ENCODE measurements around the gene RNASEL. TPM values are rescaled to one million over a fixed set of nuclear protein-coding genes. Genes with fewer than 3 reads are reported as not detected.
"Not testable (repeated sequence)": the region's sequence is repeated elsewhere in the genome, so short reads cannot be mapped to it uniquely, and the experiment has no call there.

Gene RNASEL
- total and polyA plus RNA-seq, 4 donors: 3.7 to 14.8 (median 9.0) TPM

DNA sequence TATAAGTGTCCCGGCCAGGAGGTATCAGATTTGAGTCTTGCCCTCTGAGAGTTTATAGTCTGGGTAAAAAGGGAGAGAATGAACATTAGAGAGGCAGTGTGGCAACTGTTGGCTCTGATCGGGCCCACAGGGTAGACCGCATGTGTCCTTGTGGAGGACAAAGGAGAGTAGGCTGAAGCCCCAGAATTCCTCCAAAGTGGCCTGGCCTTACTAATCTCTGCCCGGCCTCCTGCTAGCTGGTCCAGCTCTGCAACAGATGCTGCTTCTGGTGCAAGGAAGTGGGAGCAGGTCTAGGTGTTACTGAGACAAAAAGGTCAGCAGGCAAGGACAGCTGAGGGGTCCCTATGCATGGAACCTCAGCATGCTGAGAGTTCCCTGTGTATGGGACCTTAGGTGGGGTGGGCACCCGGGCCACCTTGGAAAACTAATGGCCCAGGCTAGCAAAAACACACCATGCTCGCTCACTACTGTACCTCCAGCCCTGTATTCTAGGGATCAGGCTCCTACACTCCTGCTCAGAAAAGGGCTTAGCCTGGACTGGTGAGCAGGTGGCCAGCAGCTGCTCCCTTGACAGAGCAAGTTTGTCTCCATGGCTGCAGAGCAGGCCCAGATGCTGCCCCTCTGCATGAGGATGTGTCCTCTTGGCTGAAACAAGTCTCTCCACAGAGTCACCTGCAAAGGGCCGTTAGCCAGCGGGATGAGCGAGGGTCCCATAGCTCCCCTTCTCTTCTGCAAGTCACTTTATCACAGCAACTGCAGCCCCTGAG is 45.4 kb upstream of the RNASEL start:
- Histone ChIP-seq H3K27me3 (ENCODE audit: control insufficient read depth in 3 of 3, insufficient read depth in 3 of 3, low read length in 2 of 3) (no peaks in the 10 kb centered on the region), H3K36me3 (ENCODE audit: control insufficient read depth in 4 of 4, insufficient read depth in 4 of 4, low read length in 4 of 4) (no peaks in the 10 kb centered on the region), H3K4me3 (no peak overlapping the region), H3K9me3 (ENCODE audit: control insufficient read depth in 4 of 4, insufficient read depth in 3 of 4, low read length in 3 of 4) (peaks cover 0 to 1% (median 0%) of the 10 kb centered on the region in 4 donors), H3K9ac (ENCODE audit: insufficient read depth in 1 of 2, low read length in 2 of 2) (no peak overlapping the region), H3K27ac (ENCODE audit: low read depth in 1 of 2, low read length in 1 of 2) (no peak overlapping the region), H3K4me1 (ENCODE audit: control insufficient read depth in 5 of 5, insufficient read depth in 5 of 5, low read length in 5 of 5) (peaks cover 0 to 4% (median 2%) of the 10 kb centered on the region in 5 donors)
- 91 to 94% methylated on average over 9 of the region's 9 CpGs for WGBS, 2 donors
- DNase-seq: no peak
- ATAC-seq (ENCODE audit: insufficient read depth, low FRiP score): no peak
- TF ChIP-seq, protein P1, sequence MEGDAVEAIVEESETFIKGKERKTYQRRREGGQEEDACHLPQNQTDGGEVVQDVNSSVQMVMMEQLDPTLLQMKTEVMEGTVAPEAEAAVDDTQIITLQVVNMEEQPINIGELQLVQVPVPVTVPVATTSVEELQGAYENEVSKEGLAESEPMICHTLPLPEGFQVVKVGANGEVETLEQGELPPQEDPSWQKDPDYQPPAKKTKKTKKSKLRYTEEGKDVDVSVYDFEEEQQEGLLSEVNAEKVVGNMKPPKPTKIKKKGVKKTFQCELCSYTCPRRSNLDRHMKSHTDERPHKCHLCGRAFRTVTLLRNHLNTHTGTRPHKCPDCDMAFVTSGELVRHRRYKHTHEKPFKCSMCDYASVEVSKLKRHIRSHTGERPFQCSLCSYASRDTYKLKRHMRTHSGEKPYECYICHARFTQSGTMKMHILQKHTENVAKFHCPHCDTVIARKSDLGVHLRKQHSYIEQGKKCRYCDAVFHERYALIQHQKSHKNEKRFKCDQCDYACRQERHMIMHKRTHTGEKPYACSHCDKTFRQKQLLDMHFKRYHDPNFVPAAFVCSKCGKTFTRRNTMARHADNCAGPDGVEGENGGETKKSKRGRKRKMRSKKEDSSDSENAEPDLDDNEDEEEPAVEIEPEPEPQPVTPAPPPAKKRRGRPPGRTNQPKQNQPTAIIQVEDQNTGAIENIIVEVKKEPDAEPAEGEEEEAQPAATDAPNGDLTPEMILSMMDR (IDR thresholded peaks at IDR 0.05; ENCODE audit: control extremely low read depth, extremely low read depth): no peak

DNA sequence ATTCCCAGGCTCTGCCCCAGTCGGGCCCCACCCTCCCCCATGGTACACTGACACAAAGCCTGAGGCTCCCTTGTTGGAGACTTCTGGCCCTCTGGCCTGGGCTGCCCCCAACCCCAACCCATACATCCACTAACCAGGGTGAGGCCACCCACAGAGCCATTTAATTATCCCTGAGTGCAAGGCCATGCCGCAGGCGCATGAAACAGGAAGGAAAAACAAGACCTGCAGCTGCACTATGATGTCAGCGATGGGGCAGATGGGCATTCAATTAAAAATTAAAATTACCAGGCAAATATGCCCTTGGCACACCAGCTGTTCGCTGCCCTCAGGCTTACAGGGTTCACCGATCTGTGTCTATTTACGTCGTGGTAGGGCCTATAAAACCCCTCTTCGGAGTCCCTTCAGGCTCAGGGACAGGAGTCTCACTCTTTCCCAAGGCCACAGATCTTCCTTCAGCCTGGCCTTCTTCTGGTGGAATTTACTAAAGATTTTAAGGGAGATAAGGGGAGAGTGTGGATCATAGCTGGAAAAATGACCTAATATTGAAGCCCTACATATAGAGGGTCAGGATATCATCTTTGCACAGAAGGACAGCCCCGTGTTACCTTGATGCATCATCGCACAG is 44.7 kb upstream of the RNASEL start:
- H3K4me1 ChIP-seq (ENCODE audit: control insufficient read depth in 5 of 5, insufficient read depth in 5 of 5, low read length in 5 of 5): peaks cover 0 to 6% (median 2%) of the 10 kb centered on the region in 5 donors
- 84 to 85% methylated on average over 11 of the region's 11 CpGs for WGBS, 2 donors
- no peak for ATAC-seq (ENCODE audit: insufficient read depth, low FRiP score)

DNA sequence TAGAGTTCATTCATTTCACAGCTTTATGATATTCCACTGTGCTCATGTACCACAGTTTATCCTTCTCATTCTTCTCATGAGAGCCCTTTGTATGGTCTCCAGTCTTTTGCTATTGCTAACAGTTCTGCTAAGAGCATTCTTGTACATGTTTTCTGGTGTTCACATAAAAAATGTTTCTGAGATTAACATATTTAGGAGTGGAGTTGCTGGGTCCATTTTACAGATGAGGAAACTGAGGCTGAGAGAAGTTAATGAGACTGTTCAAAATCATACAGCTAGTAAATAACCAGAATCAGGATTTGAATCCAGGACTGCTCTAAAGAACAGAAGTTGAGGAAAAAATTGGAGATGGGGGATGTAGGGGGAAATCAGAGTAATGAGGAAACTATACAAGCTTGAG is 44.0 kb upstream of the RNASEL start:
- Histone ChIP-seq H3K4me3 (no peak overlapping the region), H3K27me3 (ENCODE audit: control insufficient read depth in 3 of 3, insufficient read depth in 3 of 3, low read length in 2 of 3) (no peaks in the 10 kb centered on the region), H3K36me3 (ENCODE audit: control insufficient read depth in 4 of 4, insufficient read depth in 4 of 4, low read length in 4 of 4) (no peaks in the 10 kb centered on the region), H3K9ac (ENCODE audit: insufficient read depth in 1 of 2, low read length in 2 of 2) (no peak overlapping the region), H3K4me1 (ENCODE audit: control insufficient read depth in 5 of 5, insufficient read depth in 5 of 5, low read length in 5 of 5) (peaks cover 0 to 6% (median 2%) of the 10 kb centered on the region in 5 donors), H3K27ac (ENCODE audit: low read depth in 1 of 2, low read length in 1 of 2) (no peak overlapping the region), H3K9me3 (ENCODE audit: control insufficient read depth in 4 of 4, insufficient read depth in 3 of 4, low read length in 3 of 4) (peaks cover 0 to 1% (median 0%) of the 10 kb centered on the region in 4 donors)
- ATAC-seq (ENCODE audit: insufficient read depth, low FRiP score): no peak
- DNase-seq: no peak
- TF ChIP-seq, protein P1 (IDR thresholded peaks at IDR 0.05; ENCODE audit: control extremely low read depth, extremely low read depth): no peak

More for the DNA sequence above, 44.7 kb upstream of the RNASEL start:
- Histone ChIP-seq H3K27me3 (ENCODE audit: control insufficient read depth in 3 of 3, insufficient read depth in 3 of 3, low read length in 2 of 3) (no peaks in the 10 kb centered on the region), H3K9me3 (ENCODE audit: control insufficient read depth in 4 of 4, insufficient read depth in 3 of 4, low read length in 3 of 4) (peaks cover 0 to 1% (median 0%) of the 10 kb centered on the region in 4 donors), H3K36me3 (ENCODE audit: control insufficient read depth in 4 of 4, insufficient read depth in 4 of 4, low read length in 4 of 4) (no peaks in the 10 kb centered on the region), H3K27ac (ENCODE audit: low read depth in 1 of 2, low read length in 1 of 2) (no peak overlapping the region), H3K9ac (ENCODE audit: insufficient read depth in 1 of 2, low read length in 2 of 2) (no peak overlapping the region), H3K4me3 (no peak overlapping the region)
- TF ChIP-seq, protein P1 (IDR thresholded peaks at IDR 0.05; ENCODE audit: control extremely low read depth, extremely low read depth): no peak
- DNase-seq: no peak

DNA sequence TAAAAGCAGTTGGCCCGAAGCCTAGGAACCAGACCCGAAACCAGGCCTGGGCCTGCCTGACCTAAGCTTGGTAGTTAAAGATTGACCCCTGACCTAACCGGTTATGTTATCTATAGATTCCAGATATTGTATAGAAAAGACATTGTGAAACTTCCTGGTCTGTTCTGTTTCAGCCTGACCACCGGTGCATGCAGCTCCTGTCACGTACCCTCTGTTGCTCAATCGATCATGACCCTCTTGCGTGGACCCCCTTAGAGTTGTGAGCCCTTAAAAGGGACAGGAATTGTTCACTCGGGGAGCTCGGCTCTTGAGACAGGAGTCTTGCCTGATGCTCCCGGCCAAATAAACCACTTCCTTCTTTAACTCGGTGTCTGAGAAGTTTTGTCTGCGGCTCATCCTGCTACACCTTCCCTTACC is 43.4 kb upstream of the RNASEL start:
- H3K27ac ChIP-seq (ENCODE audit: low read depth in 1 of 2, low read length in 1 of 2); ATAC-seq (ENCODE audit: insufficient read depth, low FRiP score); H3K4me3 ChIP-seq; H3K9me3 ChIP-seq (ENCODE audit: control insufficient read depth in 4 of 4, insufficient read depth in 3 of 4, low read length in 3 of 4); H3K27me3 ChIP-seq (ENCODE audit: control insufficient read depth in 3 of 3, insufficient read depth in 3 of 3, low read length in 2 of 3); DNase-seq; H3K4me1 ChIP-seq (ENCODE audit: control insufficient read depth in 5 of 5, insufficient read depth in 5 of 5, low read length in 5 of 5); H3K9ac ChIP-seq (ENCODE audit: insufficient read depth in 1 of 2, low read length in 2 of 2); H3K36me3 ChIP-seq (ENCODE audit: control insufficient read depth in 4 of 4, insufficient read depth in 4 of 4, low read length in 4 of 4): not testable (repeated sequence)
- 27 to 51% methylated on average over 12 of the region's 12 CpGs for WGBS, 2 donors

All from lung (tissue), 12 donors.